T-helper 2 cell (primary cell): ENCODE measurements around the gene MRGPRF.

ENCODE experiments used
- DNase-seq, 5 experiments: peaks; one replicate each; pipeline versions ENCODE4 v3.0.0 to v3.0.0-alpha.2; 2012 to 2022
- total RNA-seq, 2 donors: gene quantifications; one replicate each; lab custom pipeline; 2026; lab: John Stamatoyannopoulos, UW

Gene MRGPRF, protein sequence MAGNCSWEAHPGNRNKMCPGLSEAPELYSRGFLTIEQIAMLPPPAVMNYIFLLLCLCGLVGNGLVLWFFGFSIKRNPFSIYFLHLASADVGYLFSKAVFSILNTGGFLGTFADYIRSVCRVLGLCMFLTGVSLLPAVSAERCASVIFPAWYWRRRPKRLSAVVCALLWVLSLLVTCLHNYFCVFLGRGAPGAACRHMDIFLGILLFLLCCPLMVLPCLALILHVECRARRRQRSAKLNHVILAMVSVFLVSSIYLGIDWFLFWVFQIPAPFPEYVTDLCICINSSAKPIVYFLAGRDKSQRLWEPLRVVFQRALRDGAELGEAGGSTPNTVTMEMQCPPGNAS
- 0 reads per million in 2 donors for total RNA-seq

DNA sequence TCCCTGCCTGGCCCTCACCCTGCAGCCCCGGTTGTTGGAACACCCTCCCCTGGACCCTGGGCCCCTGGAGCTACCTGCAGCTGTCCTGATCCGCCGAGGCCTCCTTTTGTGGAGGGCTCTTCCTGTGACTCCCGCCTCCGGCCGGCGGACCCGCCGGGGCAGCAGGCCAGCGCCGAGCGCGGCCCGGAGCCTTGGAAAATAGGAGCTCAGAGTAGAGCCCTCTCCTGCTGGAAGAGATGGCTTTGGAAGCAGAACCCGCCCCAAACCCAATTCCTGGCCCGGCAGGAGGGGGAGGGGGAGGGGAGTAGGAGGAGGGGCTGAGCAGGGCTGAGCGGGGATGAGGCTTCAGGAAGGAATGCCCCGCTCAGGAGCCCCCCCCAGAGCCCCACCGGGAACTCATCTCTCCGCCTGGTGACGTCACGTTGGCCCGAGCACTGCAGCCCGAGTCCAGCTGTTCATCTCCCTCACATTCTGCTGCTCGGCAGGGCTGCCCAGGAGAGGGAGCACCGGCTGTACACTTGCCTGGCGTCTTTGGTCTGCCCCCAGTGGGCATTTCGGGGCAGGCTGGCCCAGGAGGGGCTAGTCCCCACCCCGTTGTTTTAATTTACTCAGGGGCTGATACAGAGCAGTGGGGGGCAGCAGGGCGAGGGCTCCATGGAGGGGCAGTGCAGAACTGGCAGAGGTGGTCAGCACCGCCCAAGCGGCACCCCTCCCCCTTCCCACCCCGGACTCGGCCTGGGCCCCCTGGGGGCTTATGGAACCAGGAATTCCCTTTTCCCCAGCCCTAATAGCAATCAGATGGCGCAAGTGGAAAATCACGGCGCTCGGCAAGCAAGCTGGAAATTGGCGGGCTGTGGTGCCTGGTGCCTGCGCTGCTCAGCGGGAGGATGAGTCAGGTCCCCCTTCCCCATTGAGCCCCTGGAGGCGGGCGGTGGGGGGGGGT lies at the start of gene MRGPRF:
Gene MRGPRF (minus strand): TSS at position 238 of the 943 bp plus-strand sequence. CDS start 3,345 bp downstream, outside the sequence.
- peak in 1 of 5 experiments; percentile 13 for DNase-seq

DNA sequence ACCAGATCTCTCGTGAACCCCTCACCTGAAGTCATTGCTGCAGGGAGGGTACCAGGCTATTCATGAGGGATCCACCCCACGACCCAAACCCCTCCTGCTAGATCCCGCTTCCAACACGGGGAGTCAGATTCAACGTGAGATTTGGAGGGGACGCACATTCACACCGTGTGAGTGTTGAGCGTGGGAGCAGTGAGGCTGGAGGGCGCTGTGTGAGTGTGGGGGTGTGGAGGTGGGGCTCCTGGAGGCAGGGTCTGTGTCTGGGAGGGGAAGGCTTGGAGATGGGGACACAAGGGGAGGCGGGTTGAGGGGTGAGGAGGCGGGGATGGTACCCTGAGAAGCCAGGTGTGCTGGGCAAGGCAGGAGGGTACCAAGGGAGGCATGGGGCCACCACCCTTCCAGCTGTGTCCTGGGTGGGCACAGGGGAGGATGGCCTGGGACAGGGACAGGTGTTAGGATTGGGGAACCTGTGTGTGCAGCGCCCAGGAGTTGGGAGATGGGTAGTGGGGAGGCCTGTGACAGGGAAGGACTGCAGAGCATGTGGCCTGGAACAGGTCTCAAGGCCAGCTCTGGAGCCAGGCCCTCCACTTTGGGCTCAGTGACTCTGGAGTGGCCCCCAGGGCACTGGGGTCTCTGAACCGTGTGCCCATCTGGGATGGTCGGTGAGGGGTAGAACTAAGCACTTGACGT lies 49.3 kb upstream of the MRGPRF start:
- no peak for DNase-seq

DNA sequence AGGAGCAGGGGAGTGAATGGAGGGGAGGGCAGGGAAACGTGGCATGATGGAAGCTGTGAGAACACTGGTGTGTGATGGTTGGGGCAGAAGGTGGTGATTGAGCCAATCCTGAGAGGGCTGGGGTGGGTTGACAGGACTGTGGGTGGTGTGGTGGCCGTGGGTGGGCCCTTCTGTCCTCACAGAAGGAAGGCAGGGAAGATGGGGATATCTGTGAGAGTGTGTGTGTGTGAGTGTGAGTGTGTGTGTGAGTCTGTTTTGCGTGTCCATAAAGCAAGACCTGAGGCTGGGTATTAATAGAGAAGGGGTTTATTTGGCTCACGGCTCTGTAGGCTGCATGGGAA lies 48.6 kb upstream of the MRGPRF start:
- DNase-seq, result no peak

GRCh38 chr11:69060806-69061712 lies 48.0 kb upstream of the MRGPRF start:
- DNase-seq, result no peak

DNA sequence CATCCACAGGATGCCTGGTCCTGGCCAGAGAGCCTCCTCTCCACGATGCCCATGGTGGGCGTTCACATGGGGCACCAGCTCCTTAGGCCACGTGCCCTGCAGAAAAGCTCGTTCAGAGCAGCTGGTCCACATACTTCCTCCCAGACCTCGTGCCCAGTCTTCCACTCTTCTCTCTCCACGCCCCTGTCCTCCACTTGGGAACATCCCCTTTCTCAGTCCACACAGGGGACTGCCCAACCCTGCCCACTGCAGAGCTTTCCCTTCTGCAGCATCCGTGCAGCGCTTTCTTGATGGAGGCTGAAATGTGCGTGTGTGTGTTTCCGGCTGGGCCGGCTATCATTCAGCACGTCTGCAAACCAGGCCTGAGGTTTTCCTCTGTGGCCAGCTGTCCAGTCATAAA lies 46.9 kb upstream of the MRGPRF start:
- no peak for DNase-seq

- DNase-seq, result no peak
Observed at GRCh38 chr11:69059429-69059828, 46.4 kb upstream of the MRGPRF start.

DNA sequence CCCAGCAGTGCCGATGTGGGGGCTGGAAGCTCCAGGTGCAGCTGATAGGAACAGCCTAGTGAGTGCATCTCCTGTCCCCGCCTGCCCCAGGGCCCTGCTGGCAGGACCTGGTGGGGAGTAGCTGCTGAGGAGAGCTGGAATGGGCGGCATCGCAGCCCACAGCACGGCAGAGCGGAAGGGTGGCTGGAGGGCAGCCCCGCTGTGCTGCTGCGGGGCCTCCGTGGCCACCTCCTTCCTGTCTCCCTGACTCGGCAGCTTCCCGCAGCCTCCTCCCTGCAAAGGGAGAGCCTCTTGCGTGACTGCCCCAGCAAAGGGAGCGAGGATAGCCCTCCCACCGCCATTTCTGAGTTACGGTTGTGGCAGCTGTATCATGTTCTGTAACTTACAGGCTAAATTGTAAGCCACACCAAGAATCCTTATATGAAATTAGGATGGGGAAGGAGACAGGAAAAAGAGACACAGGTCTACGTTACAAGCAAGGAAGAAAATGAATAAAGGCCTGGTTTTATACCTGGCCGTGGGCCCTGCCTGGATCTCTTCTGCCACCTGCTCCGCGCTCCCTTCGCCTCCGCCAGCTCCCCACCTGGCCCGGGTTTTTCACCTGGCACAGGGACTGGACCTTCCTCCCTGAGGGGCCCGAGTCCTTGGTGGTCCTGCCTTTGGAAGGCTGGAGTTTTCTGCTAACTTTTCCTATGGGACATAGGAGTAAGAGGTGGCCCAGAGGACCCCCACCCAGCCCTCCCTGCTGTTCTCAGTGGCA lies 45.6 kb upstream of the MRGPRF start:
- DNase-seq, result no peak

GRCh38 chr11:69057801-69058200 lies 44.8 kb upstream of the MRGPRF start:
- DNase-seq, result no peak

DNA sequence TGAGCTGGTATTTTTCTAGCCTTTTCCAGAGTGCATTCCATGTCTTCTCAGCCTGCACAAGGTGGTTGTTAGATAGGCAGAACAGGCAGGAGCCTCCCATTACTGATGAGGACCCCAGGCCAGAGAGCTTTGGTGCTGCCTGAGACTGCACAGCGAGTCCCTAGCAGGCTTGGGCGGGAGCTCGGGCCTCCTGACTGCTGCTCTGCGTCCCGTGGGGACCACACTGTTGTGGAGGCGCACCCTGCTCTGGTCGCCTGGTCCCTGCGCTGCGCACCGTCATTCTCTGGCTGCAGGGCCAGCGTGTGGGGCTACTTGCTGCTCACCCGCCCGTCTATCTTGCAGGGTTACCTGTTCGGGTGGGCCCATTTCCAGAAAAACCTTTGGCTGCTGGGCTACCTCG lies 44.2 kb upstream of the MRGPRF start:
- no peak for DNase-seq

- peak in 2 of 5 experiments; percentile 36 to 86 for DNase-seq
Observed at GRCh38 chr11:69055598-69056516, 42.8 kb upstream of the MRGPRF start.

DNA sequence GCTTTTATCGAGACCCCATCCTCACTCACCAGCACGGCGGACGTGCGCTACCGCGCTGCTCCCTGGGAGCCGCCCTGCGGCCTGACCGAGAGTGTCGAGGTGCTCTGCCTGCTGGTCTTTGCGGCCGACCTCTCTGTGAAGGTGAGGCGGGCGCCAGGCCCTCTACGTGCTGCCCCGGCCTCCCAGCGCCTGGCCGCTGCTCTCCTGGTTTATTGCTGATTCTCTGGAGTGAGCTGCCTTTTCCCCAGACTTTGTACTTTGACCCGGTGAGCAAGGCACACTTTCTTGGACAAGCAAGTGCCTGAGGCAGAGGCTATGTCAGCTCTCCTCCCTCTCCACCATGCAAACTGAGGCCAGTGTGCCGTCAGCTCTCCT lies 42.2 kb upstream of the MRGPRF start:
- no peak for DNase-seq

DNA sequence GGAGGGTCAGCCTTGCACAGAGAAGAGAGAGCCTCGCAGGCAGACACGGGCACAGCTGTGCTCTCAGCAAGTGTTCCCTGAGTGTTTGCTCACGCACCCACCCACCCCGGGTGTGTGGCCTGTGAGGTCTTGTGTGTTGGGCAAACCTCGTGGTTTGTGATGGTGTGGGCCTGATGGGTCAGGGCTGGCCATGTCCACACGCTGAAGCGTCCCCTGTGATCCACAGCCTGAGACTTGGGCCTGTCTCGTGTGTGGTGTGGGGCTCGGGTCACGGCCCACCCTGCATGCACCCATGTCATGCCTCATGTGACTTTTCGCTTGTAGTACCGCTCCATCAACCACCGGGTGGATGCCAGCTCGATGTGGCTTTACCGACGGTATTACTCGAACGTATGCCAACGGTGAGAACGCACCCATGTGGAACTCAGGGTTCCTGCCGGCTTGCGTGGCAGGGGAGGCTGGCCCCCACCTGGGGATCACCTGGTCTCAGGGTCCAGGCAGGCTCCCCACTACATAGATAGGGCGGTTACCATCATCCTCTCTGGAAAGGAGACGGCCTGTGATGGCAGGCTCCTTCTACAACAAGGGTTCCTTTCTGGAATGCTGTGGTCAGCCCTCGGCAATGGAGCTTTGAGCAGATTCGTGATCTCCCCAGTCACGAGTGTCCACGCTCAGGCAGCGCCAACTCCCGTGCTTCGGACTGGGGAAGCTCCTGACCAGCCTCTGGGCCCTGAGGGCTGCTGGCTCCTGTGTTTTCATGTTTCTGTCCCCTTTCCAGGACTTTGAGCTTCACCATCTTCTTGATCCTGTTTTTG lies 41.6 kb upstream of the MRGPRF start:
- DNase-seq, result no peak

DNA sequence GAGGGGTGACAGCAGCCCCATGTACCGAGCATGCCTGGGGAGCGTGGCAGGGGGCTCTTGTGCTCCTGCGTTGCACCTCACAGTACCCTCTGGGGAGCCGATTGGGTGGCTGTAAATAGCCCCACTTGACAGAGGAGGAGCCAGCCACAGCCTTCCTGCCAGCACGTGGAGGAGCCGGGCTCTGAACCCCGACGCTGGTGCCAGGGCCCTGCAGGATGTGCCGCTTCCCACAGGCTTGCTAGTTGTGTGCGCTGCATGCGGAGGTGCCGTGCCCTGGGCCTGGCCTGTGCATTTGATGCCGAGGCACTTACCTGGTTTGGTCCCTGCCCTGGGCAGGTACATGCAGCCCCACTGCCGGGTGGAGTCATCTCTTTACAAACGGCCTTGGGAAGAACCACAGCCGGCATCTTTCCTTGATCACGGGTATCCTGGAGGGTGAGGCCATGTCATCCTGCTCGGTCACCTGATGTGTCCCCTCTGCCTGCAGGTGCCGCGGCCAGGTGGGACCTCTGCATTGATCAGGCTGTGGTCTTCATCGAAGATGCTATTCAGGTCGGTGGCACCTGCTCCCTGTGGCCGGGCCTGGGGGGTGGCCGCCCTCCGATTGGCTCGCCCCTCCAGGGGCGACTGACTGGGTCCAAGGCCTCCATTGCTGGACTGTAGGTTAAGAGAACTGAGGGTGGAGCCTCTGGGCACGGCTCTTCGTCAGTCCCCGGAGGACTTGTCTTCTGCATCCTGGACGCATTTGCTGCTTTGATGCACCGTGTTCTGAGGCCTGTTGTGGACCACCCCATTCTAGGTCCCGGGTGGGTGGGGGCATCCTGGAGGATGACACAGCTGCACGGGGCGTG lies 40.7 kb upstream of the MRGPRF start:
- DNase-seq, result no peak

DNA sequence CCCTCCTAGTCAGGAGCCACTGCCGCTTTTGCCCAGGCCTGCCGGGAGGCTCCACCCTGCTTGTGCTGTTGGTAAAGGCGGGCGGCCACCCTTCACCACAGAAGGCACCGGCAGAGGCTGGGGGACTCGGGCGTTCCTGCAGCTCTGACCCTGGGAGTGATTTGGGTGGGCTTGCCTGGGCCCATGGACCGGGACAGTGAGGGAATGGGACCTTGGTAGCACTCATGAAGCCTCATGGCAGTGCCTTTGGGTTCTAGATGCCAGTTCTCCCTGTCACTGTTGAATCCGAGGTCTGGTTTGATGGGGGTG lies 40.1 kb upstream of the MRGPRF start:
- no peak for DNase-seq

GRCh38 chr11:69052343-69053168 lies 39.5 kb upstream of the MRGPRF start:
- no peak for DNase-seq

GRCh38 chr11:69051381-69052342 lies 38.6 kb upstream of the MRGPRF start:
- DNase-seq, result no peak
